ENCODE results near the gene NFX1.
"Not testable (repeated sequence)": the region's sequence is repeated elsewhere in the genome, so short reads cannot be mapped to it uniquely, and the experiment has no call there.

Gene NFX1

DNA sequence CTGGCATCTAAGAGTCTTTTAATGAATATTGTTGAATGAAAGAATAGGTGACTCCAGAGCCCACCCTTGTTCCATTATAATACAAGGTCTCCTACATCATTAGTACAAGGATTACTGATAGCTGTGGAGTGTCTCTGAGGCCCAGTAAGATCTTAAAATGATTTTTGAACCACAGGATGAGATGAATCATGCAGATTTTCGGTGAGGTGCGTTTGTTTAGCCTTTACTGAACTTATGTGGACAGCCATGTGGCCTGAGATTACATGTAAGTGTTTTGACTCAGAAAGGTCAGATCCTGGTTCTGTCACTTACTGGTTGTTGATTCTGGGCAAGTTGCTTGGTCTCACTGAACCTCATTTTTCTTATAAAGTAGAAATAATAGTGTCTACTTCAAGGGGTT, 21.6 kb downstream of the NFX1 start:
- DNase-seq = no peak

DNA sequence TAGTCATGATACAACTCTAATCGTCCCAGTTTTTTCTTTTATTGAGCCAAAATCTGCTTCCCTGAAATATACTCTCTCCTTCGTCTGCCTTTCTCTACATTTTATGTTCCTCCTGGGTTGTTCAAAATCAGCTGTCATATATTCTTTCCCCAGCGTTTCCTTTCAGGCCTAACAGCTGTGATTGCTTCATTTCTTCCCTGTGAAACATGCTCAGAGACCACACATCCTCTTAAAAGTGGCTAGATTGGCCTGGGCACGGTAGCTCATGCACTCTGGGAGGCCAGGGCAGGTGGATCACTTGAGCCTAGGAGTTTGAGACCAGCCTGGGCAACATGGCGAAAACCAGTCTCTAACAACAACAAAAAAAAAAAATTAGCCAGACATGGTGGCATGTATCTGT, 25.1 kb downstream of the NFX1 start:
- DNase-seq = no peak

DNA sequence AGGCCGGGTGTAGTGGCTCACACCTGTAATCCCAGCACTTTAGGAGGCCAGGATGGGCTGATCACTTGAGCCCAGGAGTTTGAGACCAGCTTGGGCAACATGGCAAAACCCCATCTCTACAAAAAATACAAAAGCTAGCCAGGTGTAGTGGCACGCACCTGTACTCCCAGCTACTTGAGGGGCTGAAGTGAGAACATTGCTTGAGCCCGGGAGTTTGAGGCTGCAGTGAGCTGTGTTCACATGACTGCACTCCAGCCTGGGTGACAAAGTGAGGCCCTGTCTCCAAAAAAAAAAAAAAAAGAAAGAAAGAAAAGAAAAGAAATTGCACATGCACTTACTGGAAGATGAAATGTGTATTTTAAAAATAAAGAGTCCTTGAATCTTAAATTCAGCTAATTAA, 26.8 kb downstream of the NFX1 start:
- DNase-seq = not testable (repeated sequence)

DNA sequence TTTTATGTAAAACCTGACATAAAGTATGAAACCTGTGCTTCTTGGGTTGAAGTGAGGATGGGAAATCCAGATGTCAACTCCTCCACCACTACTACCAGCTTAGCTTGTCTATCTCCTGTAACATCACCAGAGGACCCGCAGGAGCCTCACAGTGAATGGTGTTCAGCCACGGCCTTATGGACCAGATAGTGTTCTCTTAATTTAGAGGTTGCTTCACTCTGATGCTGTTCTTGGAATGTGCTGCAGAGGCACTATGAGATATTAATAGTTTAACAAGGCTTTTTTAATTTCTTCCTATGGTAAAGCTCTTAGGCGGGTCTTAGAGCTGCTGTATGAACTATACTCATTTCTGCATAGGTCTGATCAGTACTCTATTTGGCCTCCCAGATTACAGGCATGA, 27.9 kb downstream of the NFX1 start:
- no peak for DNase-seq

DNA sequence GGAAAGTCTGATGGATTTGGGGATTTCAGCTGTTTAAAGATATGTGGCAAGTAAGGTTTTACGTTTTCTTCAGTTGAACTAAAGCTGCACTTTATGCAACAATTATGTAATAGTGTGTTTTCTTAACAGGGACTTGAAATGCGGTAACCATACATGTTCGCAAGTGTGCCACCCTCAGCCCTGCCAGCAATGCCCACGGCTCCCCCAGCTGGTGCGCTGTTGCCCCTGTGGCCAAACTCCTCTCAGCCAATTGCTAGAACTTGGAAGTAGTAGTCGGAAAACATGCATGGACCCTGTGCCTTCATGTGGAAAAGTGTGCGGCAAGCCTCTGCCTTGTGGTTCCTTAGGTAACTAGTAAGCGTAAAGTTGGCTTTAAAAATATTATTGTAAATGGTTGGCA, 28.5 kb downstream of the NFX1 start:
- no peak for DNase-seq

DNA sequence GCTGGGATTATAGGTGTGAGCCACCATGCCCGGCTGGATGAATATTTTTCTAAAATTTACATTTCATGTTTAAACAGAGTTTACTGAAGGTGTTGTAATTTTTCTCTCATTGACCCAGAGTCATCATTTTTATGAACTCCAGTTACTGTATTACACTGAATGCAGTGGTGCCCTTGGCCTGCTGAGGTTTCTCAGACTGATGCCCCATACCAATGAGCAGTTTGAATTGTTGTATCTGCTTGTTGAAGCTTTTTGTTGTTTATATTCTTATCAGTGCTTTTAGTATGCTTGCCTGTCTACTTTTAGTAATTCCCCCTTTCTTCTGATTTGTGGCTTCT, 29.9 kb downstream of the NFX1 start:
- no peak for DNase-seq

DNA sequence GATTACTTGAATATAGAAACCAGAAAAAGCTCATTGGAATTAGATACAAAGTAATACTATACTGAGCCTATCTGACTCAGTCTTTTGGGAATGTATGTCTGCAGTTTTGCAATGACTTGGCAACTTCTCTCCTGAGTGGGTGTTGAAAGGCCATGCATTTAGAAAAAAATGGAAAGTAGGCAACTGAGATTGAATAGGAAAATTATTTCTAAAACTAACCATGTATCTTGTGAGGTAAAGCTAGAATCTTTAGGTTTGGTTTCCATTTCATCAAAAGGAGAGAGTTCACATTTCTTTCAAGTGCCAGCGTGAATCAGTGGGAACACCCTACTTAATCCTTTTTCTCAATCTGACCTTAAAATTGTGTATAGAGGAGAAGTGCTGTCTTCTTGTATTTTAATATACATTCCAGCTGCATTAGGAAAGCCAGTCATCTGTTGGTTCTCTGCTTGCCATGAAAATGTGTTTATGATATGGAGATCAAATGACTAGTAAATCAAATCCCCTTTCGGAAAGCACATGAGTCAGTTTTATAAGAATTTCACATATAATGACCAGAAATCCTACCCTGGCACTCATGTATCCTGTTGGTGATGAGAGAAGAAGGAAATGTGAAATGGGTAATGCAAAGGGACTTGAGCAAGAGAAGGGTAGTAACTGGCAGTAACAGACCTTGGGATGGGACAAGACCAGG, 30.4 kb downstream of the NFX1 start:
- DNase-seq = no peak

DNA sequence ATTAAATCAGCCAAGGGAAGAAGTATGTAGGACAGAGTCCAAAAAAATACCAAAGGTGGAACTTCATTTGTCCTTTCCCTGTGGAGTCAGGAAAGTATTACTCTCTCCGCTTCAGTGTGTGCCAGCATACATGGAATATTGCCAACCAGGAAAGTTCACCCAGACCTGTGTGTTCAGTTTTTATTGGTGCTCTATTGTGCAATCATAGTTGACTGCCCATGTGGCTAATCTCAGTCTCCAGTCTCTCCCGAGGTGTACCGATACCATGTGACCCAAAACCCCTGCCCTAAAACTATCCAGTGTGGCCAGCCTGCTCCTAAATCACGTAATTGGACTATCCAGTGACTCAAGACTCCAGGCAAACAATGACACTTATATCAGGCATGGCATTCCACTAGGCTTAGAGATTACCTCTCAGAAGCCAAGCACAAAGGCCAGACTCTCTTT, 38.8 kb downstream of the NFX1 start:
- no peak for DNase-seq

DNA sequence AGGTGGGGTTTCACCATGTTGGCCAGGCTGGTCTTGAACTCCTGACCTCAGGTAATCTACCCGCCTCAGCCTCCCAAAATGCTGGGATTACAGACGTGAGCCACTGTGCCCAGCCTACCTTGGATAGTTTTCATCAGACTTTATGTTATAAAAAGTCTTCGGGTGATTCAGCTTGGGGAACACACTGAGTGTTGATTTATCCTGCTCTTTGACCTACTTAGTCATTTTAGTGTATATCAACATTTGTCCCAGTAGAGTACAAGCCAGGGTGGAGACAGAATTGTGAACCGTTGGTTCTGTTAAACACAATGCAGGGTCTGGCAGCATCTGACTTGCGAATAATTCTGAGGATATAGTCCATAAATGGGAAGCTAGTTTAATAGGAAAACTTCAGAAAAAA, 39.7 kb downstream of the NFX1 start:
- DNase-seq = no peak

DNA sequence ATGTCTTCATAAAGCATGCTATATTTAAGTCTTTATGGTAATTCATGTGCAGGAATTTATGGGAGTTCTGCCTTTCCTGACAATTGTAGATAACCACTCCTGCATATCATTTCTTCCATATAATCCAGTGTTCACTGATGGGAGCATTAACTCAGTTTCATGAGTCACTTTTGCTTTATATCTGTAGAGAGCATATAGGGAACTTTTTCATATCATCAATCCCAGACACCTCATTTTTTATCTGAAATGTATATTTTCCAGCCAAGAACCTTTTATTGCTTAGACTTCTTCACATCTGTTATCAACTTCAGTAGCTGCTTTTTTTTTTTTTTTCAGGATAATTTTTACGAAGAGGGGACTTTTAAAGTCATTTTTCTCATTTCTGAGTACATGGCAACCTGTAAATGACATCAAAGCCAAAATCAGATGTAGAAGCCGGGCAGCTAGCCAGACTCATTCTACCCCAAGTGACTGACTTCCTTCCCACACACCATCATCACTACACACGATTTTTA, 41.1 kb downstream of the NFX1 start:
- no peak for DNase-seq

DNA sequence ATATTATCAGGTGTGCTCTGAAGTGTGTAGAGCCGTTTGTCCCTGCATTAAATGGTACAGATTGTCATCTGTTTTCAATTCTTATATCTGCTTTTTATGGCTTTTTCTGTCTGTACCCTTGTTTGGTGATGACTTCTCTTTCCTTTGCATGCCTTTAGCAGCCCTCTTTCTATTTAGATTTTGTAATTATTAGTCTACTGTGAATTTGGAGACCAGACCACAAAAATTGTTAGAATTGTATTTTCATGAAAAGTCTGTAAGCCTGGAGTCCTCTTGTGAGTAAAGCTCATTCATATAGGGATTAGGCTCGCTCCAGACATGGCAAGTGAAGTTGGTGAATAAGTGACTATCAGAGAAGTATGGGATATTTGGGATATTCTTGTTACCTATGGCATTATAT, 41.7 kb downstream of the NFX1 start:
- no peak for DNase-seq

DNA sequence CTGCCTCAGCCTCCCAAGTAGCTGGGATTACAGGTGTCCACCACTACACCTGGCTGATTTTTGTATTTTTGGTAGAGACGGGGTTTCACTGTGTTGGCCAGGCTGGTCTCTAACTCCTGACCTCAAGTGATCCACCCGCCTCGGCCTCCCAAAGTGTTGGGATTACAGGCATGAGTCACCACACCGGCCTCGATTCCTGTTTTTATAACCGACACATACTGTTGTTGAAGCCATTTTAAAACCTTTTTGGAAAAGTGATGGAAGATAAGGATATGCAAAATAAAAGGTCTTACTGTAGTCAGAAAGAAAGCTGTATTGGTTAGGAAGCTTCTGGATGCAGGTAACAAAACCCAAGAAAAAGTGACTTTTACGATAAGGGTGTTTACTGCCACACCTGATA, 42.6 kb downstream of the NFX1 start:
- DNase-seq = not testable (repeated sequence)

DNA sequence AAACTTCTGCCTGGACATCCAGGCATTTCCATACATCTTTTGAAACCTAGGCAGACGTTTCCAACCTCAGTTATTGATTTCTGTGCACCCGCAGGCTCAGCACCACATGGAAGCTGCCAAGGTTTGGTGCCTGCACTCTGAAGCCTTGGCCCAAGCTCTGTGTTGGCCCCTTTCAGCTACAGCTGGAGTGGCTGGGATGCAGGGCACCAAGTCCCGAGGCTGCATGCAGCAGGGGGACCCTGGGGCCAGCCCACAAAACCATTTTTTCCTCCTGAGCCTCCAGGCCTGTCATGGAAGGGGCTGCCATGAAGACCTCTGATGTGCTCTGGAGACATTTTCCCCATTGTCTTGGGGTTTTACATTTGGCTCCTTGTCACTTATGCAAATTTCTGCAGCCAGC, 49.9 kb downstream of the NFX1 start:
- DNase-seq = no peak

DNA sequence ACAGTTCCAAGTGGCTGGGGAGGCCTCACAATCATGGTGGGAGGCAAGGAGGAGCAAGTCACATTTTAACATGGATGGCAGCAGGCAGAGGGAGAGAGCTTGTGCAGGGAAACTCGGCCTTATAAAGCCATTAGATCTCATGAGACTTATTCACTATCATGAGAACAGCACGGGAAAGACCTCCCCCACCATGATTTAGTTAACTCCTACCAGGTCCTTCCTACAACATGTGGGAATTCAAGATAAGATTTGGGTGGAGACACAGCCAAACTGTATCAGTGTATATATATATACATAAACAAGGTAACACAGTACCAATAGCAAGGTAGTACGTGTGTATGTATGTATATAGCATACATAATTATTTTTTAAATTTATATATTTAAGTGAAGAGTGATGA, 50.9 kb downstream of the NFX1 start:
- DNase-seq = no peak

DNA sequence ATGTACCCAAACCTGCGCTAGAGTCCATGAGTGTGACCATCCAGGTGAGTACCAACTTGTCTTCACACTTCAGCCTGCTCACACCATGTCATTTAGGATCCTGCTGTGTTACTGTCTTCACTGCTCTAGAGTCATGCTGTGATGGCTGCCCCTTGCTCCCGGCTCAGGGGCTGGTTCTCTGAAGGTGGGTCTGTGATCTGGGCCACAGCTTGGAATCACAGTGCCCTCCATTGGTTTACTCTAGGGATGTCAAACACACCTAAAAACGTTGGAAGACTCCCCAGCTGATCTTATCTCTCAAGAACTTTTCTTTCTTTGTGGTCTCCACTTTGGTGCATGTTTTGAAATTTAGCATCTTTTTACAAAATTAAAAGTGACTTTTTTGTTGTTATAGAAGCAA, 53.8 kb downstream of the NFX1 start:
- no peak for DNase-seq

DNA sequence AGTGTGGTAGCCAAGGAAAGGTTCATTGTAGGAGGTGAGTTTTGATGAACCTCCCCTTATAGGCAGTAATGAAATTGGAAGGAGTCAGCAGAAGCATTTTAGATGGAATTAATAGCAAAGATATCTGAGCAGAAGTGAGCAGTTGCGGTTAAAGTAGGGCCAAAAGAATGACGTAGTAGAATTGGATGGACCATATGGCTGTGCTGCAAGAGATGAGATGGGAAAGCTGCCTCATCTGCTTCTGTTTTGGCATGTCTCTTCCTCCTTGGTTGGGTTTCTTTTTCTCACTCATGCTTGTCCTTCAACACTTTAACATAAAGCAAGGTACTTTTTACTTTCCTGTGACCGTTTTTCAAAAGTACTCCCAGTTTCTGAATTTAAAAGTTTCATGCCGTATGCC, 56.2 kb downstream of the NFX1 start:
- no peak for DNase-seq

DNA sequence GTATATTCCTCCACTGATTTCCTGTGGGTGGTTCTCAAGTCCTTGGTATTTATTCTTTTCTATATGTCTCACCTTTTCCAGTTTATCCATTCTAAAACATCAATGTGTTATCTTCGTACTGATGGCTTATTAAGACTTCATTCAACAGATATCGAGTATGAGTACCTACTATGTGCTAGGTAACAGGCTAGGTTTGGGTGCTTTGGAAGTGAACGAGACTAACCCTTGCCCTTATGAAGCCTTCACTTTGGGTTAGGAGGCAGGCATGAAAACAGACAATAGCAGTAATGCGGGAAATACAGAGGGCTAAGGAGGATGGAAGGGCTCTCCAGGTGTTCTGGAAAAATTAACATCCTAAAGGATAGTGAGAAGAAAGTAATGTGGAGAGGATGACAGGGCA, 58.7 kb downstream of the NFX1 start:
- DNase-seq = no peak

DNA sequence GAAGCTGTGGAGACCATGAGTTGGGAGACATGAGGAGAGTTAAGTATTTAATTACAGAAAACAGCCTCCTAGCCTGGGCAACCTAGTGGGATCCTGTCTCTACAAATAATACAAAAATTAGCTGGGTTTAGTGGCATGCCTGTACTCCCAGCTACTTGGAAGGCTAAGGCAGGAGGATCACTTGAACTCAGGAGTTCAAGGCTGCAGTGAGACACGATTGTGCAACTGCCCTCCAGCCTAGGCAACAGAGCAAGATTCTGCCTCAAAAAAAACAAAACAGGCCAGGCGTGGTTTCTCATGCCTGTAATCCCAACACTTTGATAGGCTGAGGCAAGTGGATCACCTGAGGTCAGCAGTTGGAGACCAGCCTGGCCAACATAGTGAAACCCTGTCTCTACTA, 59.4 kb downstream of the NFX1 start:
- DNase-seq = no peak

DNA sequence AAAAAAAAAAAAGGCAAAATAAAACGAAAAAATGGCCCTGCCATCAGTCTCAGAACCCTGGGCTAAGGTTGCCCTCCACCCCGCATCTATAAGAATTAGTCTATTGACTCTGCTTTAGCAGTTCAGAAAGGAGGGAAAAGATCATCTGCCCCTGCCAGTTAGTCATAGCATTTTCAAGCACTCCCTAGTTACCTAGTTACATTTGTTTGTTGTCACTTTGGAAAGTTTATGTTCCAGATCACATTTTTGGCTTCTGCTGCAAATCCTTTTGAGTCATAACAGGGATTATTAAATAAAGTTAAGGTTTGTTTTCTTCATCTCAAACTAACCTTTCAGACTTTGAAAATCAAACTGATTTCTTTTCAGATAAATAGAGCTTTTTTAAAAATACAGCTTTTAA, 60.0 kb downstream of the NFX1 start:
- no peak for DNase-seq

DNA sequence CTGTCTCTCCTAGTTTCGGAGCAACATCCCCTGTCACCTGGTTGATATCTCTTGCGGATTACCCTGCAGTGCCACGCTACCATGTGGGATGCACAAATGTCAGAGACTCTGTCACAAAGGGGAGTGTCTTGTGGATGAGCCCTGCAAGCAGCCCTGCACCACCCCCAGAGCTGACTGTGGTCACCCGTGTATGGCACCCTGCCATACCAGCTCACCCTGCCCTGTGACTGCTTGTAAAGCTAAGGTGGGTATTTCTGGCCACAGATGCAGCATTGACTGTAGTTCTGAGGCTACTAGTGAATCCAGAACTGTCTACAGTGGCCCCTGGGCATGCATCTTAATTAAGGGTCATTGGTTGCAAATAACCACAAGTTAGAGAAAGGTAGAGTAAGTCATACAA, 61.2 kb downstream of the NFX1 start:
- no peak for DNase-seq

DNA sequence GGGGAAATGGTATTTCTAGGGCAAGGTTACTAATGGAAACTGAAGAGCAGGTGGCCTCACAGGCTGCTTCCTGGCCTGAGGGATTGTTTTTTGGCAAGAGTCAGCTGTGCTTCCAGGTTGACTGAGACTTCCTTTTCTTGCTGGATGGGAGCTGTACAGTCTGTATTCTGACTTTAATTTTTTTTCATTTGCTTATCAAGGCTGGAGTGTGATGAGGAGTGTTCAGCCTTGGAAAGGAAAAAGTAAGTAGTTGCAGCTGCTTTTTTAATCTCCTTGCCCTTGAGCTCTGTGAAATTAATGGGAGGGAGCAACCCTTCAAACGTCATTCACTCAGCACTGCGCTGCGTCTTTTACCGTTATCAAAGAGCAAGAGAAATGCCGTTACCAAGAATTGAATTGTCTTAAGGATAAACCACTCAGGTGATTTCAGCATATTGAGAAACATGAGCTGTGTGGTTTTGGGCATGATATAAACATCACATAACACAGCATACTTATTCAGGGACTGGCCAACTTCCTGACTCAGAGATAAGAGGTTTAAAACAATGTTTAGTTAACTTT, 64.4 kb downstream of the NFX1 start:
- DNase-seq = no peak

DNA sequence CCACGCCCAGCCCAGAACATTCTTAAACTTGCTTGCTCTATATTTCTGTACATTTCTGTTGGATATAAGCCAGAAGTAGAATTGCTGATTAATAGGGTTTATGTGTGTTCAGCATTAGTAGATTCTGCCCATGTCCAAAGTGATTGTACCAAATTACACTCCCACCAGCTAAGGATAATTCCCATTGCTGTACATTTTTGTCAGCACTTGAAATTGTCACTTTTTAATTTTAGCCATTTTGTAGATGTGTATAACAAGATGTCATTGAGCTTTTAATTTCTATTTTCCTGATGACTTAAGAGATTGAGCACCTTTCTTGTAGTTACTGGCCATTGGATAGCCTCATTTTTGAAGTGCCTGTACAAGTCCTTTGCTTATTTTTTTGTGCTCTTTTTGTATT, 65.6 kb downstream of the NFX1 start:
- no peak for DNase-seq

DNA sequence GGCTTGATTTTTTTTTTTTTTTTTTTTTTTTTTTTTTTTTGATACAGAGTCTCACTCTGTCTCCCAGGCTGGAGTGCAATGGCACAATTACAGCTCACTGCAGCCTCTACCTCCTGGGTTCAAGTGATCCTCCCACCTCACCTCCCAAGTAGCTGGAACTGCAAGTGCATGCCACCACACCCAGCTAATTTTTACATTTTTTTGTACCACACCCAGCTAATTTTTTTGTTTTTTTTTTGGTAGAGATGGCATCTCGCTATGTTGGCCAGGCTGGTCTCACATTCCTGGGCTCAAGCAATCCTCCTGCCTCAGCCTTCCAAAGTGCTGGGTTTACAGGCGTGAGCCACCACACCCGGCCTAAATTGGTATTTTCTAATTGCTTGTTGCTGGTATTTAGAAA, 68.3 kb downstream of the NFX1 start:
- DNase-seq = not testable (repeated sequence)

DNA sequence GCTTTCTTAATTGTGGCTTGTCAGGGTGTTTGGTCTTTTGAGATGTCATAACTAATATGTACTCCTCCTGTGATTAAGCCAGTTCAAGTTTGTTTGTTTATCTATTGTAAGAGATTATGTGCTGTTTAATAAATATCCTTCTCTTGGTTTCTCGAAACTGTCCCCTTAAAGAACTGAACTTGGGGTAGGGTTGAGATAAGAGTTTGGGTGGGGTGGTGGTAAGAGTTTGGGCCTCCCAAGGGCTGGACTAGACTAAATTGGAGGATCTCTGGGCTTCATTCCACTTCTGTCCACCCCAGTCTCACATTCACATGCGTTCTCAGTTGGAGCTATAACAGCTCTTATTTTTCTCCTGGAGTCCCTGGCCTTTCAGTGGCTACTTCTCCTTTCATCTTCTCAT, 73.8 kb downstream of the NFX1 start:
- DNase-seq = no peak

DNA sequence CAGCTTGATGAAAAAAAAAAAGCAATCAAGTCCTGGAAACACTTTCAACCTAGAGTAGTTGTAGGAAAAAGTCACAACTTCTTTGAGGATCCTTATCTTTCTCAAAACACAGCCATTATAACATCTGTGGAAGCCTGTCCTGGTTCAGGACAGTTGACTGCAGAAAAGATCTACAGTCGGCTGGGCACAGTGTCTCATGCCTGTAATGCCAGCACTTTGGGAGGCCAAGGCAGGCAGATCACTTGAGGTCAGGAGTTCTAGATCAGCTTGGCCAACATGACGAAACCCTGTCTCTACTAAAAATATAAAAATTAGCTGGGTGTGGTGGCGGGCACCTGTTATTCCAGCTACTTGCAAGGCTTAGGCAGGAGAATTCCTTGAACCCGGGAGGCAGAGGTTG, 74.5 kb downstream of the NFX1 start:
- not testable (repeated sequence) for DNase-seq

Data from activated naive CD4-positive, alpha-beta T cell (primary cell).